Measurements from ENCODE around the gene NISCH. TPM values are rescaled to one million over a fixed set of nuclear protein-coding genes. Genes with fewer than 3 reads are reported as not detected.

Gene NISCH
- total and polyA plus RNA-seq, 2 of the 8 experiments (the other 6 are each of a cell fraction or from before 2014, with no cell fraction given): 71.2 to 71.9 TPM

- TF ChIP-seq CHD7 (IDR thresholded peaks at IDR 0.05; ENCODE audit: insufficient replicate concordance, low read length) (no peak), MAX (IDR thresholded peaks at IDR 0.05) (no peak), RAD21 (IDR thresholded peaks at IDR 0.05 in 1 of 2, conservative IDR thresholded peaks at IDR 0.05 in 1 of 2; ENCODE audit: low read depth in 2 of 2, low read length in 2 of 2) (no peak), EGR1 (IDR thresholded peaks at IDR 0.05; ENCODE audit: borderline replicate concordance, low read depth, low read length) (no peak), ATF3 (IDR thresholded peaks at IDR 0.05; ENCODE audit: insufficient read depth, low read depth, low read length) (no peak), GABPA (IDR thresholded peaks at IDR 0.05; ENCODE audit: borderline replicate concordance, insufficient read depth, low read length) (no peak), POLR2A (IDR thresholded peaks at IDR 0.05; ENCODE audit: control extremely low read depth in 1 of 2, low read depth in 2 of 2, low read length in 2 of 2) (no peak)
Measured at GRCh38 chr3:52477076-52477795, 21.8 kb downstream of the NISCH start (continued).

Measured in H1 (cell line).